ENCODE measurements around the gene FERMT3.
A peak's percentile ranks its signal among the peaks of the same experiment; 100 is the strongest.

GRCh38 chr11:64234647-64235379 lies 28.3 kb downstream of the FERMT3 start:
- TF ChIP-seq POLR2AphosphoS5 (IDR thresholded peaks at IDR 0.05; ENCODE audit: low read depth, low read length): peak; percentile 20; the same call in 1 of the 2 replicates
- TF ChIP-seq, protein P1, sequence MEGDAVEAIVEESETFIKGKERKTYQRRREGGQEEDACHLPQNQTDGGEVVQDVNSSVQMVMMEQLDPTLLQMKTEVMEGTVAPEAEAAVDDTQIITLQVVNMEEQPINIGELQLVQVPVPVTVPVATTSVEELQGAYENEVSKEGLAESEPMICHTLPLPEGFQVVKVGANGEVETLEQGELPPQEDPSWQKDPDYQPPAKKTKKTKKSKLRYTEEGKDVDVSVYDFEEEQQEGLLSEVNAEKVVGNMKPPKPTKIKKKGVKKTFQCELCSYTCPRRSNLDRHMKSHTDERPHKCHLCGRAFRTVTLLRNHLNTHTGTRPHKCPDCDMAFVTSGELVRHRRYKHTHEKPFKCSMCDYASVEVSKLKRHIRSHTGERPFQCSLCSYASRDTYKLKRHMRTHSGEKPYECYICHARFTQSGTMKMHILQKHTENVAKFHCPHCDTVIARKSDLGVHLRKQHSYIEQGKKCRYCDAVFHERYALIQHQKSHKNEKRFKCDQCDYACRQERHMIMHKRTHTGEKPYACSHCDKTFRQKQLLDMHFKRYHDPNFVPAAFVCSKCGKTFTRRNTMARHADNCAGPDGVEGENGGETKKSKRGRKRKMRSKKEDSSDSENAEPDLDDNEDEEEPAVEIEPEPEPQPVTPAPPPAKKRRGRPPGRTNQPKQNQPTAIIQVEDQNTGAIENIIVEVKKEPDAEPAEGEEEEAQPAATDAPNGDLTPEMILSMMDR (IDR thresholded peaks at IDR 0.05): no peak

All from SK-N-SH (cell line).